Smooth muscle cell of bladder (primary cell): ENCODE data around the gene JAZF1. TPM values are rescaled to one million over a fixed set of nuclear protein-coding genes. Genes with fewer than 3 reads are reported as not detected.

ENCODE experiments used
- total RNA-seq: library from RNA; depleted of rRNA; stranded (reverse); fragments of >200 nt; gene quantifications from 2 replicates; pipeline ENCODE4 v1.2.3, GENCODE V29; 2014

Gene JAZF1
- total RNA-seq = 11.7 and 12.2 TPM in 2 replicates

GRCh38 chr7:28180364-28181147, at the start of gene JAZF1:
Gene JAZF1, minus strand, starts transcription at chr7:28180795.

Other genes with a start within 250 kb of the JAZF1 start
- gene CREB5, start 231.7 kb upstream of the JAZF1 start, total RNA-seq = 2.9 and 5.8 TPM in 2 replicates